Osteocyte (in vitro differentiated cells): ENCODE measurements around the gene SNX19. TPM values are rescaled to one million over a fixed set of nuclear protein-coding genes. Genes with fewer than 3 reads are reported as not detected.

Experiments used
- DNase-seq: peaks from one replicate; pipeline ENCODE4 v3.0.0; 2021; ENCODE audit warnings: mixed read lengths; ENCODE audit not compliant: unreplicated experiment; ENCODE audit errors: extremely low spot score
- H3K27ac Mint-ChIP-seq: one replicate; pipeline ENCODE4 v1.8.0; 2021; ENCODE audit warnings: mild to moderate bottlenecking, mixed read lengths; ENCODE audit not compliant: unreplicated experiment
- H3K27me3 Mint-ChIP-seq: one replicate; pipeline ENCODE4 v1.8.0; 2021; ENCODE audit warnings: mixed read lengths; ENCODE audit not compliant: unreplicated experiment
- H3K36me3 Mint-ChIP-seq: one replicate; pipeline ENCODE4 v1.8.0; 2021; ENCODE audit warnings: mixed read lengths; ENCODE audit not compliant: unreplicated experiment
- H3K4me1 Mint-ChIP-seq: one replicate; pipeline ENCODE4 v1.8.0; 2021; ENCODE audit warnings: mixed read lengths; ENCODE audit not compliant: unreplicated experiment
- H3K4me3 Mint-ChIP-seq: one replicate; pipeline ENCODE4 v1.8.0; 2021; ENCODE audit warnings: mild to moderate bottlenecking, moderate library complexity, mixed read lengths; ENCODE audit not compliant: unreplicated experiment
- H3K9me3 Mint-ChIP-seq: one replicate; pipeline ENCODE4 v1.8.0; 2021; ENCODE audit warnings: mixed read lengths; ENCODE audit not compliant: unreplicated experiment
- CTCF ChIP-seq: fragments of 200-600 bp; sonication (generic); IDR thresholded peaks from 2 replicates; pipeline ENCODE4 v1.5.0; 2021; ENCODE audit warnings: antibody characterized with exemption, mild to moderate bottlenecking, moderate library complexity
- total RNA-seq: library from RNA; stranded (reverse); gene quantifications from 2 replicates; pipeline ENCODE4 v1.2.1, GENCODE V29; 2021

The SNX19 gene
- total RNA-seq, 1 donor from 2014 or later, result 68.4 TPM

GRCh38 chr11:130874396-130874795, 41.9 kb downstream of the SNX19 start:
- no peaks in the 10 kb centered on the region for H3K27me3 Mint-ChIP-seq
- H3K4me3 Mint-ChIP-seq, result no peak overlapping the region
- TF ChIP-seq CTCF, result no peak
- peaks cover 46% of the 10 kb centered on the region for H3K36me3 Mint-ChIP-seq
- H3K9me3 Mint-ChIP-seq, result no peaks in the 10 kb centered on the region
- no peak overlapping the region for H3K27ac Mint-ChIP-seq
- peaks cover 8% of the 10 kb centered on the region for H3K4me1 Mint-ChIP-seq
- DNase-seq, result no peak

GRCh38 chr11:130873761-130874160, 42.5 kb downstream of the SNX19 start:
- H3K9me3 Mint-ChIP-seq, result no peaks in the 10 kb centered on the region
- no peak for DNase-seq
- no peak overlapping the region for H3K4me3 Mint-ChIP-seq
- H3K36me3 Mint-ChIP-seq, result peaks cover 42% of the 10 kb centered on the region
- no peak overlapping the region for H3K27ac Mint-ChIP-seq
- peaks cover 8% of the 10 kb centered on the region for H3K4me1 Mint-ChIP-seq
- no peaks in the 10 kb centered on the region for H3K27me3 Mint-ChIP-seq
- no peak for TF ChIP-seq CTCF

- Mint-ChIP-seq H3K4me1 (peaks cover 8% of the 10 kb centered on the region), H3K36me3 (peaks cover 37% of the 10 kb centered on the region), H3K27me3 (no peaks in the 10 kb centered on the region), H3K27ac (no peak overlapping the region), H3K4me3 (no peak overlapping the region), H3K9me3 (no peaks in the 10 kb centered on the region)
- DNase-seq, result no peak
- no peak for TF ChIP-seq CTCF
These were observed 43.3 kb downstream of the SNX19 start for GRCh38 chr11:130872981-130873380.

GRCh38 chr11:130872513-130872912, 43.8 kb downstream of the SNX19 start:
- Mint-ChIP-seq H3K4me3 (no peak overlapping the region), H3K36me3 (peaks cover 32% of the 10 kb centered on the region), H3K4me1 (peaks cover 7% of the 10 kb centered on the region), H3K27ac (no peak overlapping the region), H3K9me3 (no peaks in the 10 kb centered on the region), H3K27me3 (no peaks in the 10 kb centered on the region)
- no peak for TF ChIP-seq CTCF
- no peak for DNase-seq

- Mint-ChIP-seq H3K4me1 (peaks cover 5% of the 10 kb centered on the region), H3K27me3 (no peaks in the 10 kb centered on the region), H3K9me3 (no peaks in the 10 kb centered on the region), H3K4me3 (no peak overlapping the region), H3K36me3 (peaks cover 28% of the 10 kb centered on the region), H3K27ac (no peak overlapping the region)
- no peak for DNase-seq
- no peak for TF ChIP-seq CTCF
These were observed 44.2 kb downstream of the SNX19 start for GRCh38 chr11:130872102-130872501.
